NCI-H1092 treated with DMSO at 0.1 percent for 48 hours (cell line): ENCODE results near the gene CHD6.

Experiments used
- DNase-seq: peaks from one replicate; lab custom pipeline; 2025; lab: John Stamatoyannopoulos, UW

CHD6 gene

GRCh38 chr20:41392871-41393704 is 225.1 kb downstream of the CHD6 start:
- DNase-seq: no peak

GRCh38 chr20:41392295-41392694 is 225.9 kb downstream of the CHD6 start:
- DNase-seq: no peak

GRCh38 chr20:41391587-41392001 is 226.6 kb downstream of the CHD6 start:
- no peak for DNase-seq

GRCh38 chr20:41390889-41391288 is 227.3 kb downstream of the CHD6 start:
- DNase-seq: no peak

GRCh38 chr20:41387444-41387851 is 230.7 kb downstream of the CHD6 start:
- no peak for DNase-seq

- no peak for DNase-seq
Observed at GRCh38 chr20:41386502-41387427, 231.4 kb downstream of the CHD6 start.

GRCh38 chr20:41382791-41383305 is 235.3 kb downstream of the CHD6 start:
- no peak for DNase-seq

- DNase-seq: no peak
Observed at GRCh38 chr20:41380551-41381193, 237.5 kb downstream of the CHD6 start.

- DNase-seq: no peak
Observed at GRCh38 chr20:41379551-41379950, 238.6 kb downstream of the CHD6 start.

GRCh38 chr20:41377275-41377674 is 240.9 kb downstream of the CHD6 start:
- DNase-seq: no peak

- DNase-seq: no peak
Observed at GRCh38 chr20:41376349-41376748, 241.8 kb downstream of the CHD6 start.

GRCh38 chr20:41375846-41376245 is 242.3 kb downstream of the CHD6 start:
- no peak for DNase-seq

- DNase-seq: no peak
Observed at GRCh38 chr20:41373931-41374920, 244.0 kb downstream of the CHD6 start.

- no peak for DNase-seq
Observed at GRCh38 chr20:41373251-41373783, 244.9 kb downstream of the CHD6 start.

- DNase-seq: no peak
Observed at GRCh38 chr20:41371371-41371770, 246.8 kb downstream of the CHD6 start.

- no peak for DNase-seq
Observed at GRCh38 chr20:41370176-41370575, 248.0 kb downstream of the CHD6 start.

GRCh38 chr20:41369673-41370072 is 248.5 kb downstream of the CHD6 start:
- DNase-seq: no peak

- DNase-seq: no peak
Observed at GRCh38 chr20:41367956-41368355, 250.2 kb downstream of the CHD6 start.

GRCh38 chr20:41367393-41367695 is 250.8 kb downstream of the CHD6 start:
- DNase-seq: no peak

GRCh38 chr20:41366546-41367392 is 251.4 kb downstream of the CHD6 start, which contains the start of gene EMILIN3:
Gene EMILIN3, minus strand, starts transcription at chr20:41366818. Its CDS starts 184 bp downstream, at chr20:41366634.
- DNase-seq: no peak
